Left ventricle myocardium inferior (tissue), 1 donor: ENCODE data around the gene LIN54. TPM values are rescaled to one million over a fixed set of nuclear protein-coding genes. Genes with fewer than 3 reads are reported as not detected.

Experiments used
- DNase-seq: peaks from one replicate; pipeline ENCODE4 v3.0.0-alpha.2; 2020
- H3K27ac ChIP-seq: fragments of 200-600 bp; replicated peaks from 2 replicates; pipeline ENCODE4 v1.8.0; 2021
- H3K27me3 ChIP-seq: fragments of 200-600 bp; 2 replicates; pipeline ENCODE4 v1.8.0; 2021; ENCODE audit warnings: low read depth
- H3K36me3 ChIP-seq: fragments of 200-600 bp; 2 replicates; pipeline ENCODE4 v1.8.0; 2021
- H3K4me1 ChIP-seq: fragments of 200-600 bp; 2 replicates; pipeline ENCODE4 v1.8.0; 2021
- H3K4me3 ChIP-seq: fragments of 200-600 bp; 2 replicates; pipeline ENCODE4 v1.8.0; 2021; ENCODE audit warnings: mild to moderate bottlenecking, moderate library complexity
- H3K9me3 ChIP-seq: fragments of 200-600 bp; replicated peaks from 2 replicates; pipeline ENCODE4 v1.8.0; 2021
- CTCF ChIP-seq: fragments of 200-600 bp; IDR thresholded peaks from 2 replicates; pipeline ENCODE4 v1.8.0; 2021; ENCODE audit warnings: antibody characterized with exemption, mild to moderate bottlenecking, borderline replicate concordance
- intact Hi-C: fragments of 100-400 bp; cut with micrococcal nuclease; formaldehyde crosslinking; loops from one replicate; pipeline ENCODE4 v1.11.0; 2022
- total RNA-seq: library from RNA; stranded (reverse); fragmentation: NEBNext Ultra II Directional; extraction: Animal tissue kit (Norgen Biotek cat#: 25700); gene quantifications from one replicate; pipeline ENCODE4 v1.2.1, GENCODE V29; 2021
- donor health status: DM: no; HTN: yes; CAD: no; lungs with severe emphysema.

Gene LIN54
- total RNA-seq, 1 donor from 2014 or later, result 6.2 TPM

- intact Hi-C loops, result loop anchor here (10.0 kb wide), 1 partner anchor 54 kb away; no protein-coding TSS in a partner anchor
These were observed 121.3 kb downstream of the LIN54 start for GRCh38 chr4:82889287-82889686.

GRCh38 chr4:82886147-82886942, 124.3 kb downstream of the LIN54 start:
- H3K4me3 ChIP-seq, result peak overlapping the region; percentile 4
- H3K4me1 ChIP-seq, result peaks cover 70% of the 10 kb centered on the region
- no peak for TF ChIP-seq CTCF
- H3K36me3 ChIP-seq, result peaks cover 3% of the 10 kb centered on the region
- H3K27ac ChIP-seq, result peak overlapping the region; percentile 39
- no peaks in the 10 kb centered on the region for H3K9me3 ChIP-seq
- no peaks in the 10 kb centered on the region for H3K27me3 ChIP-seq
- no peak for DNase-seq
- intact Hi-C loops, result loop anchor here (10.0 kb wide), 1 partner anchor 52 kb away; no protein-coding TSS in a partner anchor

More at GRCh38 chr4:82889287-82889686, 121.3 kb downstream of the LIN54 start:
- Histone ChIP-seq H3K27me3 (no peaks in the 10 kb centered on the region), H3K4me3 (peak overlapping the region; percentile 89), H3K27ac (peak overlapping the region; percentile 98), H3K4me1 (peaks cover 65% of the 10 kb centered on the region), H3K9me3 (no peaks in the 10 kb centered on the region), H3K36me3 (peaks cover 14% of the 10 kb centered on the region)
- no peak for DNase-seq
- TF ChIP-seq CTCF, result no peak

GRCh38 chr4:82885410-82885809, 125.2 kb downstream of the LIN54 start:
- peaks cover 12% of the 10 kb centered on the region for H3K36me3 ChIP-seq
- H3K27me3 ChIP-seq, result no peaks in the 10 kb centered on the region
- H3K27ac ChIP-seq, result peak overlapping the region; percentile 39
- H3K9me3 ChIP-seq, result no peaks in the 10 kb centered on the region
- H3K4me3 ChIP-seq, result no peak overlapping the region
- DNase-seq, result no peak
- H3K4me1 ChIP-seq, result peaks cover 69% of the 10 kb centered on the region
- no peak for TF ChIP-seq CTCF
- intact Hi-C loops, result loop anchor here (10.0 kb wide), 1 partner anchor 51 kb away; no protein-coding TSS in a partner anchor

Other genes with a start within 250 kb of the LIN54 start
- 4.5 TPM for gene SCD5, start 212.0 kb downstream of the LIN54 start, total RNA-seq
- 115 TPM for gene SEC31A, start 119.7 kb downstream of the LIN54 start, total RNA-seq
- gene THAP9, start 110.1 kb downstream of the LIN54 start, total RNA-seq, result 5.6 TPM
- gene COPS4, start 24.4 kb upstream of the LIN54 start, total RNA-seq, result 53.6 TPM
- 1.5 TPM for gene PLAC8, start 103.9 kb upstream of the LIN54 start, total RNA-seq